A549 (cell line): ENCODE results near the gene CCDC7.

ENCODE experiments used
- ESRRA ChIP-seq: fragments of 150-350 bp; IDR thresholded peaks from 2 replicates; pipeline ENCODE4 v1.6.1; 2014; ENCODE audit warnings: mild to moderate bottlenecking, low read length, borderline replicate concordance
- PHF8 ChIP-seq: fragments of 200-600 bp; sonication (generic); IDR thresholded peaks from 2 replicates; pipeline ENCODE4 v1.6.1; 2016; ENCODE audit warnings: low read depth, mild to moderate bottlenecking, antibody characterized with exemption, moderate library complexity, borderline replicate concordance
- POLR2A ChIP-seq: IDR thresholded peaks from 2 replicates; pipeline ENCODE4 v1.6.1; 2012; ENCODE audit warnings: mild to moderate bottlenecking, low read length
- RFX5 ChIP-seq: fragments of 450-650 bp; IDR thresholded peaks from 2 replicates; pipeline ENCODE4 v1.7.1; 2014; ENCODE audit warnings: antibody characterized with exemption, mild to moderate bottlenecking, moderate library complexity
- ZFP36 ChIP-seq: fragments of 450-650 bp; IDR thresholded peaks from 2 replicates; pipeline ENCODE4 v1.6.1; 2014; ENCODE audit warnings: borderline replicate concordance; ENCODE audit not compliant: partially characterized antibody
- TF ChIP-seq, protein P1 (sequence below): fragments of >200 bp; sonication (Bioruptor Twin); formaldehyde crosslinking; IDR thresholded peaks from 3 replicates; pipeline ENCODE4 v1.5.1; 2016
- TF ChIP-seq, protein P2 (sequence below): fragments of >200 bp; sonication (Bioruptor Twin); formaldehyde crosslinking; IDR thresholded peaks from 2 replicates; pipeline ENCODE4 v1.6.1; 2016

DNA sequence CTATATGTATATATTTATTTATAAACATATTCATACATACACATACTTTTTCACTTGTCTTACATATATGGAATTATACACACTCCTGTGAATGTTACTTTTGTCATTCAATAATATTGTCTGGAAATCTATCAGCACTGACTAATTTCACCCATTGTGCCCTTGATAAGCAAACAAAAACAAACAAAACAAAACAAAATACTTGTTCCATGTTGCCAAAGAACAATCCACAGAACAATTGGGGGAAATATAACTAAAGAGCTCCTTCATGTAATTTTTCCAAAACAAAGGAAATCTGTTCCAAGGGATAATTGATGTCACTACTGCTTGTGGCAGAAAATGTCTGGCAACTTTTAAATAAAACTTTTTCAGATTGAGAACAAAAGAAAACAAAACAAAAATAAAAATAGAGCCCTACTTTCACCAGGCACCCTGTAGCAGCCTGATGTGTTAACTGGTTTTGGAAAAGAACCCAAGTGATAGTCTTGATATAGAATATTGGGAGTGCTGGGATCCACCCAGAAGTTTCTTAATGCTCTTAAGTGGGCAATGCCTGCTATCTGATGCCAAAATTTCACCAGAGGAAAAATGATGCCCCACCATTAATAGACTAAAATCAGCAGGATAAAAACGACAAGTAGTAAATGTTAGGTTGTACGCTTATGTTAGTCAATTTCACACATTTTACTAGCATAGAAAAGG, 34.0 kb upstream of the CCDC7 start:
- TF ChIP-seq, protein P1, sequence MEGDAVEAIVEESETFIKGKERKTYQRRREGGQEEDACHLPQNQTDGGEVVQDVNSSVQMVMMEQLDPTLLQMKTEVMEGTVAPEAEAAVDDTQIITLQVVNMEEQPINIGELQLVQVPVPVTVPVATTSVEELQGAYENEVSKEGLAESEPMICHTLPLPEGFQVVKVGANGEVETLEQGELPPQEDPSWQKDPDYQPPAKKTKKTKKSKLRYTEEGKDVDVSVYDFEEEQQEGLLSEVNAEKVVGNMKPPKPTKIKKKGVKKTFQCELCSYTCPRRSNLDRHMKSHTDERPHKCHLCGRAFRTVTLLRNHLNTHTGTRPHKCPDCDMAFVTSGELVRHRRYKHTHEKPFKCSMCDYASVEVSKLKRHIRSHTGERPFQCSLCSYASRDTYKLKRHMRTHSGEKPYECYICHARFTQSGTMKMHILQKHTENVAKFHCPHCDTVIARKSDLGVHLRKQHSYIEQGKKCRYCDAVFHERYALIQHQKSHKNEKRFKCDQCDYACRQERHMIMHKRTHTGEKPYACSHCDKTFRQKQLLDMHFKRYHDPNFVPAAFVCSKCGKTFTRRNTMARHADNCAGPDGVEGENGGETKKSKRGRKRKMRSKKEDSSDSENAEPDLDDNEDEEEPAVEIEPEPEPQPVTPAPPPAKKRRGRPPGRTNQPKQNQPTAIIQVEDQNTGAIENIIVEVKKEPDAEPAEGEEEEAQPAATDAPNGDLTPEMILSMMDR = no peak
- no peak for TF ChIP-seq PHF8
- TF ChIP-seq POLR2A = no peak
- no peak for TF ChIP-seq ESRRA
- TF ChIP-seq ZFP36 = no peak
- TF ChIP-seq, protein P2, sequence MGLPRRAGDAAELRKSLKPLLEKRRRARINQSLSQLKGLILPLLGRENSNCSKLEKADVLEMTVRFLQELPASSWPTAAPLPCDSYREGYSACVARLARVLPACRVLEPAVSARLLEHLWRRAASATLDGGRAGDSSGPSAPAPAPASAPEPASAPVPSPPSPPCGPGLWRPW = no peak
- no peak for TF ChIP-seq RFX5
